B cell (primary cell): ENCODE data around the gene DNAJC1. TPM values are rescaled to one million over a fixed set of nuclear protein-coding genes. Genes with fewer than 3 reads are reported as not detected.
"Not testable (repeated sequence)": the region's sequence is repeated elsewhere in the genome, so short reads cannot be mapped to it uniquely, and the experiment has no call there.

Experiments
- ATAC-seq: fragments of 200-7000 bp; cut with Tn5 transposase; one replicate; pipeline ENCODE4 v1.10.0; 2021; ENCODE audit warnings: low read depth, mild to moderate bottlenecking, moderate number of reproducible peaks, moderate library complexity
- CTCF ChIA-PET: fragments of 350-600 bp; sonication (Branson Sonifier 250); formaldehyde crosslinking; loops from one replicate; lab custom pipeline; 2021; ENCODE audit warnings: antibody characterized with exemption, inconsistent platforms; lab: Charles Lee
- POLR2A ChIA-PET: fragments of 350-600 bp; sonication (Branson Sonifier 250); formaldehyde crosslinking; loops from one replicate; lab custom pipeline; 2021; ENCODE audit warnings: antibody characterized with exemption; lab: Charles Lee
- DNase-seq: peaks from one replicate; pipeline ENCODE4 v3.0.0; 2013
- H2AFZ ChIP-seq: 2 replicates; pipeline ENCODE4 v1.6.1; 2012; ENCODE audit warnings: mild to moderate bottlenecking, low read depth, low read length; ENCODE audit not compliant: insufficient read depth, poor library complexity, severe bottlenecking
- H3K27ac ChIP-seq, 2 donors: 1 replicate in 1 of 2; 2 replicates in 1 of 2; pipeline ENCODE4 v1.5.1; 2012 to 2013; ENCODE audit warnings: low read length in 2 of 2, mild to moderate bottlenecking in 2 of 2, moderate library complexity in 1 of 2
- H3K27me3 ChIP-seq, 4 experiments: fragments of 200-600 bp in 1 of 4; sonication (generic) in 1 of 4; replicated peaks in 1 of 4; 1 replicate in 2 of 4; 2 replicates in 2 of 4; pipeline versions ENCODE4 v1.6.1 to v1.7.0; 2013 to 2016; ENCODE audit warnings: low read length in 3 of 4, mild to moderate bottlenecking in 2 of 4, mixed read lengths in 1 of 4, moderate library complexity in 1 of 4; ENCODE audit not compliant: insufficient read depth in 4 of 4, control insufficient read depth in 3 of 4; ENCODE audit errors: control extremely low read depth in 1 of 4
- H3K36me3 ChIP-seq, 2 experiments: replicated peaks in 1 of 2; 1 replicate in 1 of 2; 2 replicates in 1 of 2; pipeline versions ENCODE4 v1.6.1 to v1.7.1; 2013; ENCODE audit warnings: low read length in 1 of 2; ENCODE audit not compliant: insufficient read depth in 2 of 2, control insufficient read depth in 1 of 2; ENCODE audit errors: control extremely low read depth in 1 of 2, extremely low read depth in 1 of 2
- H3K4me1 ChIP-seq, 2 donors: fragments of 200-600 bp in 1 of 2; sonication (generic) in 1 of 2; 1 replicate in 1 of 2; 2 replicates in 1 of 2; pipeline versions ENCODE4 v1.5.1 to v1.6.1; 2013 to 2017; ENCODE audit warnings: low read length in 2 of 2; ENCODE audit not compliant: control insufficient read depth in 2 of 2, insufficient read depth in 2 of 2
- H3K4me2 ChIP-seq: replicated peaks from 2 replicates; pipeline ENCODE3; 2012; ENCODE audit warnings: mild to moderate bottlenecking, low read depth, low read length; ENCODE audit not compliant: poor library complexity, severe bottlenecking
- H3K4me3 ChIP-seq, 5 experiments: fragments of 200-600 bp in 1 of 5; sonication (generic) in 1 of 5; 1 replicate in 3 of 5; 2 replicates in 2 of 5; pipeline versions ENCODE4 v1.5.1 to v1.7.0; 2011 to 2016; ENCODE audit warnings: low read length in 4 of 5, mild to moderate bottlenecking in 4 of 5, low read depth in 2 of 5, control low read depth in 1 of 5, moderate library complexity in 1 of 5; ENCODE audit not compliant: insufficient read depth in 1 of 5; ENCODE audit errors: control extremely low read depth in 1 of 5, extremely low read depth in 1 of 5
- H3K79me2 ChIP-seq: fragments of 200-600 bp; sonication (generic); one replicate; pipeline ENCODE4 v1.6.0; 2016; ENCODE audit warnings: low read length; ENCODE audit not compliant: control insufficient read depth, insufficient read depth
- H3K9ac ChIP-seq: fragments of 200-600 bp; sonication (generic); 2 replicates; pipeline ENCODE4 v1.6.1; 2017; ENCODE audit warnings: mild to moderate bottlenecking, low read length, moderate library complexity
- H3K9me3 ChIP-seq, 3 donors: one replicate each; pipeline versions ENCODE4 v1.6.1 to v1.7.1; 2013; ENCODE audit warnings: low read length in 2 of 3; ENCODE audit not compliant: control insufficient read depth in 2 of 3, insufficient read depth in 1 of 3; ENCODE audit errors: control extremely low read depth in 1 of 3
- H4K20me1 ChIP-seq: 2 replicates; pipeline ENCODE4 v1.6.0; 2012; ENCODE audit warnings: mild to moderate bottlenecking, low read length; ENCODE audit not compliant: insufficient read depth, control insufficient read depth, poor library complexity, severe bottlenecking
- H3K27ac Mint-ChIP-seq: one replicate; pipeline ENCODE4 v1.8.0; 2021; ENCODE audit warnings: mixed read lengths
- H3K27me3 Mint-ChIP-seq: one replicate; pipeline ENCODE4 v1.8.0; 2021; ENCODE audit warnings: mixed read lengths
- H3K4me1 Mint-ChIP-seq: one replicate; pipeline ENCODE4 v1.8.0; 2021; ENCODE audit warnings: mixed read lengths
- H3K4me3 Mint-ChIP-seq: one replicate; pipeline ENCODE4 v1.8.0; 2021; ENCODE audit warnings: mixed read lengths
- H3K9me3 Mint-ChIP-seq: one replicate; pipeline ENCODE4 v1.8.0; 2022; ENCODE audit warnings: mixed read lengths; ENCODE audit not compliant: insufficient read depth
- EZH2 ChIP-seq: IDR thresholded peaks from 2 replicates; pipeline ENCODE4 v1.6.1; 2012; ENCODE audit warnings: borderline replicate concordance, low read depth, mild to moderate bottlenecking, moderate library complexity, low read length; ENCODE audit not compliant: insufficient read depth, poor library complexity, severe bottlenecking
- WGBS: methylation state at CpG from one replicate; pipeline ENCODE4 v1.1.5; 2013; ENCODE audit warnings: missing lambda C conversion rate; ENCODE audit not compliant: insufficient coverage; 5-methylcytosine and 5-hydroxymethylcytosine counted together
- intact Hi-C: fragments of 100-400 bp; cut with micrococcal nuclease; formaldehyde crosslinking; loops from one replicate; pipeline ENCODE4 v1.10.0; 2022
- polyA plus RNA-seq: library from polyadenylated mRNA; depleted of rRNA; stranded (reverse); fragments of >200 nt; gene quantifications from 2 replicates; pipeline ENCODE4 v1.2.3, GENCODE V29; 2012
- total RNA-seq, 2 donors: library from RNA; stranded (reverse); fragments of 120-200 nt in 1 of 2; gene quantifications; 1 replicate in 1 of 2; 2 replicates in 1 of 2; pipeline versions ENCODE4 v1.2.3 to v1.2.4, GENCODE V29; 2013 to 2022
- TF ChIP-seq, protein P1 (sequence below): fragments of 200-600 bp; IDR thresholded peaks from one replicate; pipeline ENCODE4 v1.8.0; 2022; ENCODE audit warnings: antibody characterized with exemption, mild to moderate bottlenecking

DNAJC1 gene
- total and polyA plus RNA-seq, 2 donors (not counting 1 experiment from before 2014, with no cell fraction given): 9.4 to 15.4 TPM

GRCh38 chr10:22023508-22023907, 20.0 kb upstream of the DNAJC1 start:
- H2AFZ ChIP-seq: peak overlapping the region; percentile 86
- DNase-seq: no peak
- peaks cover 11% of the 10 kb centered on the region for H3K27me3 Mint-ChIP-seq
- intact Hi-C loops: no loop called here
- peaks cover 14% of the 10 kb centered on the region for H3K4me1 Mint-ChIP-seq
- no peaks in the 10 kb centered on the region for H3K27me3 ChIP-seq
- no peaks in the 10 kb centered on the region for H3K36me3 ChIP-seq
- ChIA-PET CTCF (no interaction called here), POLR2A (no interaction called here)
- TF ChIP-seq EZH2: no peak
- TF ChIP-seq, protein P1, sequence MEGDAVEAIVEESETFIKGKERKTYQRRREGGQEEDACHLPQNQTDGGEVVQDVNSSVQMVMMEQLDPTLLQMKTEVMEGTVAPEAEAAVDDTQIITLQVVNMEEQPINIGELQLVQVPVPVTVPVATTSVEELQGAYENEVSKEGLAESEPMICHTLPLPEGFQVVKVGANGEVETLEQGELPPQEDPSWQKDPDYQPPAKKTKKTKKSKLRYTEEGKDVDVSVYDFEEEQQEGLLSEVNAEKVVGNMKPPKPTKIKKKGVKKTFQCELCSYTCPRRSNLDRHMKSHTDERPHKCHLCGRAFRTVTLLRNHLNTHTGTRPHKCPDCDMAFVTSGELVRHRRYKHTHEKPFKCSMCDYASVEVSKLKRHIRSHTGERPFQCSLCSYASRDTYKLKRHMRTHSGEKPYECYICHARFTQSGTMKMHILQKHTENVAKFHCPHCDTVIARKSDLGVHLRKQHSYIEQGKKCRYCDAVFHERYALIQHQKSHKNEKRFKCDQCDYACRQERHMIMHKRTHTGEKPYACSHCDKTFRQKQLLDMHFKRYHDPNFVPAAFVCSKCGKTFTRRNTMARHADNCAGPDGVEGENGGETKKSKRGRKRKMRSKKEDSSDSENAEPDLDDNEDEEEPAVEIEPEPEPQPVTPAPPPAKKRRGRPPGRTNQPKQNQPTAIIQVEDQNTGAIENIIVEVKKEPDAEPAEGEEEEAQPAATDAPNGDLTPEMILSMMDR: no peak
- no peak overlapping the region for H3K27ac Mint-ChIP-seq
- no peak overlapping the region for H3K4me3 Mint-ChIP-seq
- H3K9me3 Mint-ChIP-seq: peaks cover 2% of the 10 kb centered on the region
- 62% methylated on average over 3 of the region's 3 CpGs for WGBS
- ATAC-seq: no peak
- no peak overlapping the region for H3K4me3 ChIP-seq
- H3K9me3 ChIP-seq: no peaks in the 10 kb centered on the region
- H3K27ac ChIP-seq: no peak overlapping the region
- H4K20me1 ChIP-seq: no peaks in the 10 kb centered on the region
- H3K4me2 ChIP-seq: no peak overlapping the region
- peaks cover 5 to 10% of the 10 kb centered on the region in 2 donors for H3K4me1 ChIP-seq
- no peak overlapping the region for H3K9ac ChIP-seq
- no peaks in the 10 kb centered on the region for H3K79me2 ChIP-seq

- H3K36me3 ChIP-seq: no peaks in the 10 kb centered on the region
- H3K4me1 Mint-ChIP-seq: peaks cover 14% of the 10 kb centered on the region
- H3K27ac Mint-ChIP-seq: peak overlapping the region; percentile 59
- no peaks in the 10 kb centered on the region for H3K27me3 ChIP-seq
- H3K4me3 ChIP-seq: peak overlapping the region in 4 of 5 experiments; percentile 12 to 50 (median 38)
- ChIA-PET POLR2A (interaction anchor here (0.6 kb wide), 1 partner anchor 967 kb away, joined by 3 read pairs; no protein-coding TSS in a partner anchor), CTCF (no interaction called here)
- peak overlapping the region; percentile 38 for H3K4me2 ChIP-seq
- H3K27me3 Mint-ChIP-seq: peaks cover 8% of the 10 kb centered on the region
- H3K9me3 Mint-ChIP-seq: peaks cover 2% of the 10 kb centered on the region
- H3K9ac ChIP-seq: peak overlapping the region; percentile 43
- H4K20me1 ChIP-seq: no peaks in the 10 kb centered on the region
- intact Hi-C loops: no loop called here
- peak; percentile 48 for DNase-seq
- no peaks in the 10 kb centered on the region for H3K79me2 ChIP-seq
- H2AFZ ChIP-seq: peak overlapping the region; percentile 86
- peaks cover 5 to 10% of the 10 kb centered on the region in 2 donors for H3K4me1 ChIP-seq
- peak overlapping the region; percentile 80 for H3K4me3 Mint-ChIP-seq
- no peak for TF ChIP-seq EZH2
- TF ChIP-seq, protein P1: no peak
- ATAC-seq: peak; percentile 68
- H3K27ac ChIP-seq: peak overlapping the region; percentile 7 to 35
- H3K9me3 ChIP-seq: no peaks in the 10 kb centered on the region
- WGBS: 69% methylated on average over 8 of the region's 8 CpGs
Measured at GRCh38 chr10:22022257-22023032, 18.9 kb upstream of the DNAJC1 start.

DNA sequence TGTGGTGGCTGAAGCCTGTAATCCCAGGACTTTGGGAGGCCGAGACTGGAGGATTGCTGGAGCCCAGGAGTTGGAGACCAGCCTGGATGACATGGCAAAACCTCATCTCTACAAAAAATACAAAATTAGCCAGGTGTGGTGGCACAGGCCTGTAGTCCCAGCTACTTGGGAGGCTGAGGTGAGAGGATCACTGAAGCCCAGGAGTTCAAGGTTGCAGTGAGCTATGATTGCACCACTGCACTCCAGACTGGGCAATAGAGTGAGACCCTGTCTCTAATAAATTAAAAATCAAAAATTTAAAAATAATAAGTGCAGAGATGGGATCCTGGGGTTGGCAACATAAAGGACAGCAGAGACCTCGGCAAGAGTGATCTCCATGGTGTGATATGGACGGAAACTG, 17.6 kb upstream of the DNAJC1 start:
- H3K27ac ChIP-seq, intact Hi-C loops, H3K27me3 ChIP-seq, H3K79me2 ChIP-seq, H3K9ac ChIP-seq, H3K4me3 Mint-ChIP-seq, H3K9me3 ChIP-seq, H3K4me3 ChIP-seq, H3K27me3 Mint-ChIP-seq, H3K27ac Mint-ChIP-seq, ATAC-seq, POLR2A ChIA-PET, H4K20me1 ChIP-seq, H3K9me3 Mint-ChIP-seq, H2AFZ ChIP-seq, H3K4me1 ChIP-seq, DNase-seq, H3K4me2 ChIP-seq, H3K36me3 ChIP-seq, CTCF ChIA-PET: not testable (repeated sequence)
- WGBS: 94% methylated on average over 2 of the region's 3 CpGs
- peaks cover 14% of the 10 kb centered on the region for H3K4me1 Mint-ChIP-seq
